ENCODE measurements around the gene KCNJ11.

DNA sequence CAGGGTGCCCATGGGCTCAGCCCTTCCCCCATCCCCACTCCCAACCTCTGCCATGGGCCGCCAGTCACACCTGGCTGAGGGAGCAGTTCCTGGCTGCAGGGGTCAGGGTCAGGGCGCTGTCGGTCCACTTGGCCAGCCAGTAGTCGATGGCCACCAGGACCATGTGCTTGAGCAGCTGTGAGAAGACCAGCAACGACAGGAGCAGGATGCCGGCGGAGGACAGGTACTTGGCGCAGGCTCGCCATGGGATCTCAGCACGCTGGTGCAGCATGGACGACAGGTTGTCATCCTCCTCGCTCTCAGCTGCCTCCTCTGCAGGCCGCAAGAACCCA lies 18.3 kb upstream of the KCNJ11 start:
- TF ChIP-seq, protein P1, sequence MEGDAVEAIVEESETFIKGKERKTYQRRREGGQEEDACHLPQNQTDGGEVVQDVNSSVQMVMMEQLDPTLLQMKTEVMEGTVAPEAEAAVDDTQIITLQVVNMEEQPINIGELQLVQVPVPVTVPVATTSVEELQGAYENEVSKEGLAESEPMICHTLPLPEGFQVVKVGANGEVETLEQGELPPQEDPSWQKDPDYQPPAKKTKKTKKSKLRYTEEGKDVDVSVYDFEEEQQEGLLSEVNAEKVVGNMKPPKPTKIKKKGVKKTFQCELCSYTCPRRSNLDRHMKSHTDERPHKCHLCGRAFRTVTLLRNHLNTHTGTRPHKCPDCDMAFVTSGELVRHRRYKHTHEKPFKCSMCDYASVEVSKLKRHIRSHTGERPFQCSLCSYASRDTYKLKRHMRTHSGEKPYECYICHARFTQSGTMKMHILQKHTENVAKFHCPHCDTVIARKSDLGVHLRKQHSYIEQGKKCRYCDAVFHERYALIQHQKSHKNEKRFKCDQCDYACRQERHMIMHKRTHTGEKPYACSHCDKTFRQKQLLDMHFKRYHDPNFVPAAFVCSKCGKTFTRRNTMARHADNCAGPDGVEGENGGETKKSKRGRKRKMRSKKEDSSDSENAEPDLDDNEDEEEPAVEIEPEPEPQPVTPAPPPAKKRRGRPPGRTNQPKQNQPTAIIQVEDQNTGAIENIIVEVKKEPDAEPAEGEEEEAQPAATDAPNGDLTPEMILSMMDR (IDR thresholded peaks at IDR 0.05): no peak
- TF ChIP-seq ZFX (IDR thresholded peaks at IDR 0.05; ENCODE audit: borderline replicate concordance): no peak
